Measurements from ENCODE around the gene CIAO2B.
"Not testable (repeated sequence)": the region's sequence is repeated elsewhere in the genome, so short reads cannot be mapped to it uniquely, and the experiment has no call there.

CIAO2B gene

DNA sequence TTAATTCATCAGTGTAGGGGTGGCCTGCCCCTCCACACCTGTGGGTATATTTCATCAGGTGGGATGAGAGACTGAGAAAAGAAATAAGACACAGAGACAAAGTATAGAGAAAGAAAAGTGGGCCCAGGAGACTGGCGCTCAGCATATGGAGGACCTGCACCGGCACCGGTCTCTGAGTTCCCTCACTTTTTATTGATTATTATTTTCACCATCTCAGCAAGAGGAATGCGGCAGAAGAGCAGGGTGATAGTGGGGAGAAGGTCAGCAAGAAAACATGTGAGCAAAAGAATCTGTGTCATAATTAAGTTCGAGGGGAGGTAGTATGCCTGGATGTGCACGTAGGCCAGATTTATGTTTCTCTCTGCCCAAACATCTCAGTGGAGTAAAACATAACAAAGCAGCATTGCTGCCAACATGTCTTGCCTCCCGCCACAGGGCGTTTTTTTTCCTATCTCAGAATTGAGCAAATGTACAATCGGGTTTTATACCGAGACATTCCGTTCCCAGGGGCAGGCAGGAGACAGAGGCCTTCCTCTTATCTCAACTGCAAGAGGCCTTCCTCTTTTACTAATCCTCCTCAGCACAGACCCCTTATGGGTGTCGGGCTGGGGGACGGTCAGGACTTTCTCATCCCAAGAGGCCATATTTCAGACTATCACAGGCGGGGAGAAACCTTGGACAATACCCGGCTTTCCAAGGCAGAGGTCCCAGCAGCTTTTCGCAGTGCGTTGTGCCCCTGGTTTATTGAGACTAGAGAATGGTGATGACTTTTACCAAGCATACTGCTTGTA lies 21.4 kb upstream of the CIAO2B start:
- DNase-seq (ENCODE audit: low read depth): not testable (repeated sequence)

DNA sequence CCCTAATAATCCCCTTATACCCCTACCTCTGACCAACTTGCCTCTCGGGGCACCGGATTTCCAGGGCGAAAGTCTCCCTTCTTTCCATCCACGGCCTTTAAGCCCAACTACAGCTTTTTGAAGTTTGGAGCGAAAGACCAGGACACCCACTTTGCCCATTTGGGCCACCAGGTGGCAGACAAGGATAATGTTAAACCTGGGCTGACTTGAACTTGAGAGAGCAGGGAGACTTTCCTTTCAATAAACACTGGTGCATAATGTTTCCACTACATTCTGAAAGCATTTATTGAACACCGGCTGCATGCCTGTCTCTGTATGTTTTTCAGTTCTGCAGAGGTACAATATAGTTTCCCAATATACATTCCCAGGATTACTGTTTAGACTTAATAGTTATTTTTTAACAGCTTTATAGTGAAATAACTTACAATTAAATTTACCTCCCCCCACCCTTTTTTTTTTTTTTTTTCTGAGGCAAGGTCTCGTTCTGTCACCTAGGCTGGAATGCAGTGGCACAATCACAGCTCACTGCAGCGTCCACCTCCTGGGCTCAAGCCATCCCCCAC lies 20.0 kb upstream of the CIAO2B start:
- peak; percentile 84 for DNase-seq (ENCODE audit: low read depth)

- no peak for DNase-seq (ENCODE audit: low read depth)
Measured at GRCh38 chr16:66953462-66954096, 19.4 kb upstream of the CIAO2B start.

- DNase-seq (ENCODE audit: low read depth): no peak
Measured at GRCh38 chr16:66952430-66953110, 18.4 kb upstream of the CIAO2B start.

DNA sequence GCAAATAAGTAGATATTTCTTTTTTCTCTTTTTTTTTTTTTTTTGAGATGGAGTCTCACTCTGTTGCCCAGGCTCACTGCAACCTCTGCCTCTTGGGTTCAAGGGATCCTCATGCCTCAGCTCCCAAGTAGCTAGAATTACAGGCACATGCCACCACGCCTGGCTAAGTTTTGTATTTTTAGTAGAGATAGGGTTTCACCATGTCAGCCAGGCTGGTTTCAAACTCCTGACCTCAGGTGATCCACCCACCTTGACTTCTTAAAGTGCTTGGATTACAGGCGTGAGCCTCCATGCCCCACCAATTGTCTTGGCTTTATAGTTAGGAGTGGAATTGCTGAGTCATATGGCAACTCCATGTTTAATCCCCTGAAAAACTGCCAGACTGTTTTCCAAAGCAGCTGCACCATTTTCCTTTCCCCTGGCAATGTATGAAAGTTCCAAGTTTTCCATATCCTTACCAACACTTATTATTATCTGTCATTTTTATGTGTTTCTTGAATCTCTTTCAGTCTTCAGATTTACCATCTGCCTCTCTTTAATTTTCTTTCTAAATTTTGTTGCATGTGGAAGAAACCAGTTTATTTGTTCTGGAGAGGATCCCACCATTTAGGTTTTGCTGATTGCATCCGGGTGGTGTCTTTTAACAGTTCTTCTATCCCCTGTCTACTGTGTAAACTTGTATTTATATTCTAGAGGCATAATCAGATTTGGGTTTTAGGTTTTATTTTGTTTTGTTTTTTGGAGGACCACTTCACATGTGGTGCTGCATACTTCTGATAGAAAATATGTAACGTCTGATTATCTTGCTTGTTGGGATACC lies 17.0 kb upstream of the CIAO2B start:
- DNase-seq (ENCODE audit: low read depth): no peak

DNA sequence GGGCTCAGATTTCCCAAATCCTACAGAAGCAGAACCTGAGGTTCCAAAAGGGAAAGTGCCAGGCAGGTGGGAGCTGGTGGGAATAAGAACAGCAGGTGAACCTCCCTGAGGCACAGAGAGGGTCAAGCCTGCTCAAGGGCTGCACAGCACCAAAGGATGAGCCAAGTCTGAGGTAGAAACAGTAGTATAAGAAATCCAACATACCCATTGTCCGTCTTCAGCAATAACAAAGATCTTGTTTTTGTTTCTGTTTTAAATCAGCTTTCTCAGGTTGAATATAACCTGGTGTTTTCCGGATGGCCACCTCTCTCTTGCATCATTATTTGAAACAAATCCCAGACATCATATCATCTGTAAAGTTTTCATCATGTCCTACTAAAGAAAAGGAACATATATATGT lies 16.2 kb upstream of the CIAO2B start:
- no peak for DNase-seq (ENCODE audit: low read depth)

- DNase-seq (ENCODE audit: low read depth): no peak
Measured at GRCh38 chr16:66949472-66949871, 15.3 kb upstream of the CIAO2B start.

- no peak for DNase-seq (ENCODE audit: low read depth)
Measured at GRCh38 chr16:66948837-66949225, 14.6 kb upstream of the CIAO2B start.

- DNase-seq (ENCODE audit: low read depth): peak; percentile 43
Measured at GRCh38 chr16:66948134-66948836, 14.1 kb upstream of the CIAO2B start.

- peak; percentile 90 for DNase-seq (ENCODE audit: low read depth)
Measured at GRCh38 chr16:66947302-66948065, 13.3 kb upstream of the CIAO2B start.

DNA sequence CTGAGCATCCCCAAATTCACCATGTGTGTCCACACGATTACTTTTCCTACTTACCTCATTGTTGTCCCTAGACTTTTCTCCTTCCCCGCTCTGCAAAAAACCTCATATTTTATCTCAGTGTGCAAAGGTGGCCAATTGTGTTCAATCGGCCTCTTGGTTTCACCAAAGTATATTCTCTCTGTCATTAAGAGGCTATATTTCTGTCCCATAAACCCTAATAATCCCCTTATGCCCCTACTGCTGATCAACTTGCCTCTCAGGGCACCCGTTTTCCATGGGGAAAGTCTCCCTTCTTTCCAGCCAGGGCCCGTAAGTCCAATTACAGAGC lies 12.7 kb upstream of the CIAO2B start:
- no peak for DNase-seq (ENCODE audit: low read depth)

- no peak for DNase-seq (ENCODE audit: low read depth)
Measured at GRCh38 chr16:66946541-66946940, 12.3 kb upstream of the CIAO2B start.

GRCh38 chr16:66945939-66946338 lies 11.7 kb upstream of the CIAO2B start:
- no peak for DNase-seq (ENCODE audit: low read depth)

GRCh38 chr16:66944971-66945370 lies 10.8 kb upstream of the CIAO2B start:
- DNase-seq (ENCODE audit: low read depth): not testable (repeated sequence)

- DNase-seq (ENCODE audit: low read depth): no peak
Measured at GRCh38 chr16:66944054-66944441, 9.8 kb upstream of the CIAO2B start.

- no peak for DNase-seq (ENCODE audit: low read depth)
Measured at GRCh38 chr16:66943426-66944053, 9.3 kb upstream of the CIAO2B start.

DNA sequence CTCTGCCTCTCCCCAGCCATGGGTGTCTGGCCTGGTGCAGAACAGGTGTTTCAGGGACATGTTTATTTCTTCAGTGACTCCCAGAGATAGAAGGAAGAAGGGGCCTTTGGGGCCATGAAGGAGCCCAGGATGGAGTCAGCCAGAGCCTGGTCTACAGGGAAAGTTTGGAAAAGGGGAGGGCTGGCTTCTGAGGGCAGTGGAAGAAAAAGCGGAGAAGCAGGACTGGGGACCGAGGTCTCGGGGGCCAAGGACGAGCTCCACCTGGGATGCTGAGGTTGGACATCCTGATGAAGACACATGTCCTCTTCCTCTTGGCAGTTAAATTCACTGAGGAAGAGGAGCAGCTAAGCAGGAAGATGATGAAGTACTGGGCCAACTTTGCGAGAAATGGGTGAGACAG lies 8.8 kb upstream of the CIAO2B start:
- DNase-seq (ENCODE audit: low read depth): no peak

GRCh38 chr16:66940236-66940635 lies 6.0 kb upstream of the CIAO2B start:
- no peak for DNase-seq (ENCODE audit: low read depth)

- DNase-seq (ENCODE audit: low read depth): no peak
Measured at GRCh38 chr16:66939366-66939765, 5.2 kb upstream of the CIAO2B start.

- DNase-seq (ENCODE audit: low read depth): no peak
Measured at GRCh38 chr16:66937725-66938337, 3.6 kb upstream of the CIAO2B start.
